A549 (cell line): ENCODE data around the gene DNMT3A. TPM values are rescaled to one million over a fixed set of nuclear protein-coding genes. Genes with fewer than 3 reads are reported as not detected.

Experiments
- ATAC-seq, 2 experiments: fragments of 200-7000 bp in 1 of 2; fragments of >200 bp in 1 of 2; cut with Nextera tagmentation in 1 of 2; cut with Tn5 transposase in 1 of 2; 3 replicates each; pipeline versions ENCODE4 v1.8.0 to v1.9.1; 2018 to 2020; ENCODE audit warnings: mild to moderate bottlenecking in 1 of 2, moderate library complexity in 1 of 2
- CTCF ChIA-PET: fragments of 300-600 bp; sonication (Branson Sonifier 250); formaldehyde crosslinking; extraction: SDS; loops from one replicate; lab custom pipeline; 2021; ENCODE audit warnings: antibody characterized with exemption, inconsistent platforms; lab: Yijun Ruan, JAX
- POLR2A ChIA-PET: fragments of 350-600 bp; formaldehyde crosslinking; extraction: SDS; loops from one replicate; lab custom pipeline; 2021; ENCODE audit warnings: antibody characterized with exemption, inconsistent platforms; lab: Yijun Ruan, JAX
- DNase-seq, 2 experiments: peaks; one replicate each; pipeline versions ENCODE4 v3.0.0 to v3.0.0-alpha.2; 2011 to 2016; ENCODE audit warnings: low read depth in 1 of 2, low spot score in 1 of 2
- FAIRE-seq: peaks from 2 replicates; lab custom pipeline; 2011; peaks lifted over from hg19 to GRCh38; lab: Jason Lieb, UNC
- H3K27ac ChIP-seq, 2 experiments: fragments of >200 bp; sonication (Bioruptor Twin); formaldehyde crosslinking; 3 replicates each; pipeline ENCODE4 v1.5.1; 2016 to 2017
- H3K4me1 ChIP-seq: fragments of >200 bp; sonication (Bioruptor Twin); formaldehyde crosslinking; 3 replicates; pipeline ENCODE4 v1.6.1; 2016
- H3K4me2 ChIP-seq: fragments of >200 bp; sonication (Bioruptor Twin); formaldehyde crosslinking; 3 replicates; pipeline ENCODE4 v1.6.1; 2016
- H3K4me3 ChIP-seq: fragments of >200 bp; sonication (Bioruptor Twin); formaldehyde crosslinking; 3 replicates; pipeline ENCODE4 v1.5.1; 2016
- H3K9me3 ChIP-seq: fragments of >200 bp; sonication (Bioruptor Twin); formaldehyde crosslinking; 3 replicates; pipeline ENCODE4 v1.6.1; 2016
- BHLHE40 ChIP-seq: IDR thresholded peaks from 2 replicates; pipeline ENCODE4 v1.6.1; 2012; ENCODE audit warnings: low read depth, low read length, inconsistent platforms
- CBX2 ChIP-seq: fragments of 200-600 bp; sonication (generic); IDR thresholded peaks from 2 replicates; pipeline ENCODE4 v1.6.1; 2016; ENCODE audit warnings: low read depth, mild to moderate bottlenecking, borderline replicate concordance
- CBX8 ChIP-seq: fragments of 200-600 bp; sonication (generic); IDR thresholded peaks from 2 replicates; pipeline ENCODE4 v1.6.1; 2016
- CEBPB ChIP-seq, 2 experiments: fragments of >200 bp in 1 of 2; sonication (Bioruptor Twin) in 1 of 2; formaldehyde crosslinking in 1 of 2; IDR thresholded peaks; 2 replicates each; pipeline ENCODE4 v1.6.1; 2012 to 2016
- CTCF ChIP-seq: fragments of >200 bp; sonication (Bioruptor Twin); formaldehyde crosslinking; IDR thresholded peaks from 3 replicates; pipeline ENCODE4 v1.5.1; 2016
- E2F6 ChIP-seq: IDR thresholded peaks from 2 replicates; pipeline ENCODE4 v1.6.1; 2012; ENCODE audit warnings: low read depth, borderline replicate concordance
- EHF ChIP-seq: fragments of 250-450 bp; sonication (Bioruptor Pico); IDR thresholded peaks from 2 replicates; pipeline ENCODE4 v1.5.0; 2020; ENCODE audit warnings: mild to moderate bottlenecking
- EP300 ChIP-seq, 2 experiments: fragments of >200 bp; sonication (Bioruptor Twin); formaldehyde crosslinking; IDR thresholded peaks; 2 replicates in 1 of 2; 3 replicates in 1 of 2; pipeline ENCODE4 v1.6.1; 2016 to 2017
- HEYL ChIP-seq: fragments of 250-450 bp; sonication (Bioruptor Pico); IDR thresholded peaks from 2 replicates; pipeline ENCODE4 v1.8.0; 2021; ENCODE audit warnings: mild to moderate bottlenecking, moderate library complexity
- KDM1A ChIP-seq: fragments of 200-600 bp; sonication (generic); IDR thresholded peaks from 2 replicates; pipeline ENCODE4 v1.6.1; 2016; ENCODE audit warnings: low read depth, mild to moderate bottlenecking
- MAFK ChIP-seq: fragments of 450-650 bp; IDR thresholded peaks from 2 replicates; pipeline ENCODE4 v1.6.1; 2014; ENCODE audit not compliant: partially characterized antibody
- MAX ChIP-seq: IDR thresholded peaks from 2 replicates; pipeline ENCODE4 v1.6.1; 2012
- MAZ ChIP-seq: fragments of 150-350 bp; IDR thresholded peaks from 2 replicates; pipeline ENCODE4 v1.6.1; 2014; ENCODE audit warnings: antibody characterized with exemption, low read depth, low read length, borderline replicate concordance
- MYC ChIP-seq: IDR thresholded peaks from 2 replicates; pipeline ENCODE4 v1.6.1; 2012; ENCODE audit warnings: mild to moderate bottlenecking, inconsistent platforms, low read length, improper control_type of control experiment, borderline replicate concordance
- PBX3 ChIP-seq: IDR thresholded peaks from 2 replicates; pipeline ENCODE4 v1.6.1; 2012
- POLR2A ChIP-seq: IDR thresholded peaks from 2 replicates; pipeline ENCODE4 v1.6.1; 2012; ENCODE audit warnings: mild to moderate bottlenecking, low read length
- RAD21 ChIP-seq, 2 experiments: fragments of >200 bp in 1 of 2; sonication (Bioruptor Twin) in 1 of 2; formaldehyde crosslinking in 1 of 2; IDR thresholded peaks in 1 of 2; conservative IDR thresholded peaks in 1 of 2; 2 replicates in 1 of 2; 3 replicates in 1 of 2; pipeline ENCODE4 v1.6.1; 2012 to 2018; ENCODE audit warnings: inconsistent platforms in 1 of 2
- RARB ChIP-seq: fragments of 250-450 bp; sonication (Bioruptor Pico); IDR thresholded peaks from 2 replicates; pipeline ENCODE4 v1.8.0; 2021; ENCODE audit warnings: mild to moderate bottlenecking, moderate library complexity
- RNF2 ChIP-seq: fragments of 200-600 bp; sonication (generic); IDR thresholded peaks from 2 replicates; pipeline ENCODE4 v1.6.1; 2016; ENCODE audit warnings: low read depth, mild to moderate bottlenecking, antibody characterized with exemption, moderate library complexity, borderline replicate concordance
- SMC3 ChIP-seq: fragments of >200 bp; sonication (Bioruptor Twin); formaldehyde crosslinking; IDR thresholded peaks from 3 replicates; pipeline ENCODE4 v1.6.1; 2018; ENCODE audit warnings: inconsistent platforms
- WGBS: methylation state at CpG from one replicate; pipeline ENCODE4 v1.1.6; 2017; ENCODE audit errors: missing lambda C conversion rate; 5-methylcytosine and 5-hydroxymethylcytosine counted together
- polyA plus RNA-seq, 4 experiments: library from polyadenylated mRNA; depleted of rRNA in 3 of 4; stranded (reverse); fragments of >200 nt; fragmentation: RNase III in 1 of 4; extraction: RNeasy Plus Mini Kit Qiagen cat#74134 plus additional on column Dnase treatment in 1 of 4; gene quantifications; 2 replicates in 3 of 4; 3 replicates in 1 of 4; pipeline ENCODE4 v1.2.3, GENCODE V29; 2011 to 2017

Gene DNMT3A
- polyA plus RNA-seq, 2 of the 4 experiments (the other 2 are of a cell fraction), result 4.4 to 11.9 TPM

GRCh38 chr2:25308599-25308998 is 33.1 kb downstream of the DNMT3A start:
- FAIRE-seq, result no peak
- H3K4me1 ChIP-seq, result no peaks in the 10 kb centered on the region
- H3K4me2 ChIP-seq, result no peak overlapping the region
- ATAC-seq, result no peak
- no peaks in the 10 kb centered on the region for H3K9me3 ChIP-seq
- no peak overlapping the region for H3K27ac ChIP-seq
- ChIA-PET POLR2A (no interaction called here), CTCF (interaction anchor here (0.6 to 4.6 kb wide), 30 partner anchors 7 to 356 kb away, joined by 3 to 22 read pairs (median 4); no protein-coding TSS in a partner anchor)
- 82% methylated on average over 6 of the region's 6 CpGs for WGBS
- TF ChIP-seq RAD21 (conservative IDR thresholded peaks at IDR 0.05 in 1 of 2, IDR thresholded peaks at IDR 0.05 in 1 of 2), result no peak
- no peak for TF ChIP-seq KDM1A
- TF ChIP-seq EHF, result no peak
- TF ChIP-seq SMC3, result no peak
- TF ChIP-seq POLR2A, result no peak
- TF ChIP-seq HEYL (CRISPR knock-in tag), result no peak
- TF ChIP-seq EP300 (IDR thresholded peaks at IDR 0.05), result no peak
- TF ChIP-seq RARB (CRISPR knock-in tag), result no peak
- TF ChIP-seq CTCF, result no peak
- no peak for TF ChIP-seq CBX8
- TF ChIP-seq CBX2, result no peak
- no peak for TF ChIP-seq BHLHE40
- no peak for TF ChIP-seq MAX
- no peak for TF ChIP-seq RNF2
- no peak for TF ChIP-seq E2F6
- TF ChIP-seq MAFK, result no peak
- TF ChIP-seq MAZ, result no peak
- no peak overlapping the region for H3K4me3 ChIP-seq
- DNase-seq, result no peak

- H3K4me1 ChIP-seq, result no peaks in the 10 kb centered on the region
- DNase-seq, result no peak
- no peak overlapping the region for H3K27ac ChIP-seq
- WGBS, result 90% methylated on average over 7 of the region's 7 CpGs
- no peak overlapping the region for H3K4me3 ChIP-seq
- ATAC-seq, result no peak
- POLR2A ChIA-PET, result no interaction called here
- no peak for FAIRE-seq
- CTCF ChIA-PET, result interaction anchor here (0.6 to 4.6 kb wide), 15 partner anchors 9 to 357 kb away, joined by 3 to 22 read pairs (median 4); no protein-coding TSS in a partner anchor
- no peaks in the 10 kb centered on the region for H3K9me3 ChIP-seq
- no peak overlapping the region for H3K4me2 ChIP-seq
- no peak for TF ChIP-seq MYC
These were observed 33.7 kb downstream of the DNMT3A start for GRCh38 chr2:25307949-25308557.

GRCh38 chr2:25306777-25307368 is 34.9 kb downstream of the DNMT3A start:
- no peaks in the 10 kb centered on the region for H3K4me1 ChIP-seq
- ATAC-seq, result no peak
- WGBS, result 87% methylated on average over 6 of the region's 6 CpGs

More at GRCh38 chr2:25306777-25307368, 34.9 kb downstream of the DNMT3A start:
- H3K27ac ChIP-seq, result no peak overlapping the region
- H3K4me2 ChIP-seq, result no peak overlapping the region
- DNase-seq, result no peak
- TF ChIP-seq PBX3 (no peak), CEBPB (IDR thresholded peaks at IDR 0.05) (no peak)
- TF ChIP-seq, all 56 proteins: peak for 0
- no peak for FAIRE-seq
- H3K9me3 ChIP-seq, result no peaks in the 10 kb centered on the region
- CTCF ChIA-PET, result interaction anchor here (0.6 to 4.6 kb wide), 4 partner anchors 9 to 393 kb away, joined by 3 to 22 read pairs (median 4); no protein-coding TSS in a partner anchor
- H3K4me3 ChIP-seq, result no peak overlapping the region
- POLR2A ChIA-PET, result no interaction called here
